NOMO-1 treated with DMSO at 0.1 percent for 48 hours (cell line): ENCODE measurements around the gene HSFX4.
"Not testable (repeated sequence)": the region's sequence is repeated elsewhere in the genome, so short reads cannot be mapped to it uniquely, and the experiment has no call there.

Experiments used
- DNase-seq: peaks from one replicate; lab custom pipeline; 2025; ENCODE audit not compliant: unreplicated experiment; lab: John Stamatoyannopoulos, UW

Gene HSFX4

DNA sequence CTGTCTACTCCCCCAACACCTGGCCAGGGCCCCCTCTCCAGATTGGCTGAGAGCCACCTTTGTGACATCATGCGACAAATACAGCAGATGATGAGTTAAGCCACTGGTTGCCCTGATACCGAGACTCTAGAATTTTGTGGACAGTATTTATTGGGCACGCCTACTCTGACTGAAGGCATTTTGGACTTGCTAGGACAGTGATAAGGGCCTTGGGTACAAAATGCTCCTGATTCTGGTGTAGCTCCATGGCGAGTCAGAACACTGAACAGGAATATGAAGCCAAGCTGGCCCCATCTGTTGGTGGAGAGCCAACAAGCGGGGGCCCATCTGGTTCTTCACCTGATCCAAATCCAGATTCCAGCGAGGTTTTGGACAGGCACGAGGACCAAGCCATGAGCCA, at the start of gene HSFX4:
TSS of gene HSFX4 (plus strand) at position 174 of the 400 bp plus-strand sequence. CDS start at position 246, 72 bp downstream.
- not testable (repeated sequence) for DNase-seq

- no peak for DNase-seq
These were observed 48.2 kb upstream of the HSFX4 start, which contains the start of gene MAGEA8 for GRCh38 chrX:149881081-149881711. Gene MAGEA8 (plus strand): TSS chrX:149881183. CDS start chrX:149884273, 3,090 bp downstream.

- not testable (repeated sequence) for DNase-seq
These were observed 38.5 kb upstream of the HSFX4 start for GRCh38 chrX:149890828-149891227.

DNA sequence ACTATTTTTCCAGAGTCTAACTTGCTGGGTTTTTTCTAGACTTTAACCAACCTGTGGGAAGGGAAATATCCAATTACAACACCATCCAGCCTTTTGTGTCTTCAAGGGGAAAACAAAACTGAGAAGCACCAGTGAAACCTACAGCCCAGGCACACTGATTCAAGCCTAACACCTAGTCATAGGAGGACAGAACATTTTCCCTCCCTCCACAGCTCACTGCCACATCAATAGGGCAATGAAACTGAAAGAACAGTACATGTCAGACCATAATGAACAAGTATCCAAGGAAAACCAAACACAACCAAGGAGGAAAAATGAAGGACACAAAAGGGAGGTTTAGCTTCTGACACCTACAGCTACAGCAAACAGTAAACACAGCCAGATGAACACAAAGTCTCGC, 30.8 kb upstream of the HSFX4 start:
- no peak for DNase-seq

DNA sequence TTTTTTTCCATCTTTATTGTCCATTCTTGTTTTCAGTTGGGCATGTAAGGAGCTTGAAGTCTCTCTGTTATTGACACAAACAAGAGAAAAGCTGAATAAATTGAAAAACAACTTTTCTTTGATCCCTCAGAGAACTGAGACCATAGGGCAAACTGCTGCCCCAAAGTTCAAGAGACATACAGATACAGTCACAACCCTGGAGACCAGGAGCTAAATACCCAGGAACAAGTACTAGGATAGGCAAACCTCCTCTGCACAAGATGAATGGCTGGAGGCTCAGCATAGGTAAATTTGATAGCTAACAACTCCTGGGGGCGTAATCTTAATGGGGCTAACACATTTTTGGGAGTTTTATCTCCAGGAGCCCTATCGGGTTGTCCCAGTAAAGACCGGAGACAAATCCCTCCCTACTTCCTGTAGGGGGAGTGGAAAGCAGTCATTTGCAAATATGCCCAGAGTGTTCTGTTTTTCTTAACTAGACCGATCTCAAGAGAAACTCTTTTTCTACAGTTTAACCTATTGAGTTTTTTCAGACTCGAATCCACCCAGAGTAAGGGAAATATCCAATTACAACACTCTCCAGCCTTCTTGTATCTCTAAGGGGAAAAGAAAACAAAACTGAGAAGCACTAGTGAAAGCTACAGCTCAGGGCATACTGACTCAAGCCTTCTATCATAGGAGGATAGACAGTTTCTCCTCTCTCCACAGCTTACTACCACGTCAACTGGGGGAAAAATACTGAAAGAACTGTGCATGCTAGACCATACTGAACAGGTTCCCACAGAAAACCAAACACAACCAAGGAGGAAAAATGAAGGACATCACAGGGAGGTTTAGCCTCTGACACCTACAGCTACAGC, 25.3 kb upstream of the HSFX4 start:
- DNase-seq, result no peak

DNA sequence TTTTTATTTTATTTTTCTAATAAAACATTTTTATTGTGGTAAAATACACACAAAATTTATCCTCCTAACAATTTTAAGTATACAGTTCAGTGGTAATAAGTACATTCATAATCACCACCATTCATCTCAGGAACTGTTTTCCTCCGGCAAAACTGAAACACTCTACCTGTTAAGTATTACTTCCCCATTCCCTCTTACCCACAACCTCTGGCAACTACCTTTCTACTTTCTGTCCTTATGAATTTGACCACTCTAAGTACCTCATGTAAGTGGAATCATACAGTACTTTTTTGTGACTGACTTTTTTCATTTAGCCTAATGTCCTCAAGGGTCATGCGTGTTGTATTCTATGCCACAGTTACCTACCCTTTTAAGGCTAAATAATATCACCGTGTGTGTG, 21.1 kb upstream of the HSFX4 start:
- no peak for DNase-seq

DNA sequence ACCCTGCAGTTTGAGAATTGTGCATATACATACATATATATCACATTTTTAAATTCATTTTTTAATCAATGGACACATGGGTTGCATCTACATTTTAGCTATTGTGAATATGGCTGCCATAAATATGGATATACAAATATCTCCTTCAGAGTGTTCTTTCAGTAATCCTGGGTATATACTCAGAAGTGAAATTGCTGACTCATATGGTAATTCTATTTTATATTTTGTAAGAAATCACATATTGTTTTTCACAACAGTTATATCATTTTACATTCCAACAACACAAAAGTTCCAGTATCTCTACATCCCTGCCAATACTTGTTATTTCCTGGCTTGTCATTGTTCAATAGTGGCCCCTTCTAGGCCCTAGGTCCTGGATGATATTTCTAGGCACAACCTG, 20.6 kb upstream of the HSFX4 start:
- no peak for DNase-seq

DNA sequence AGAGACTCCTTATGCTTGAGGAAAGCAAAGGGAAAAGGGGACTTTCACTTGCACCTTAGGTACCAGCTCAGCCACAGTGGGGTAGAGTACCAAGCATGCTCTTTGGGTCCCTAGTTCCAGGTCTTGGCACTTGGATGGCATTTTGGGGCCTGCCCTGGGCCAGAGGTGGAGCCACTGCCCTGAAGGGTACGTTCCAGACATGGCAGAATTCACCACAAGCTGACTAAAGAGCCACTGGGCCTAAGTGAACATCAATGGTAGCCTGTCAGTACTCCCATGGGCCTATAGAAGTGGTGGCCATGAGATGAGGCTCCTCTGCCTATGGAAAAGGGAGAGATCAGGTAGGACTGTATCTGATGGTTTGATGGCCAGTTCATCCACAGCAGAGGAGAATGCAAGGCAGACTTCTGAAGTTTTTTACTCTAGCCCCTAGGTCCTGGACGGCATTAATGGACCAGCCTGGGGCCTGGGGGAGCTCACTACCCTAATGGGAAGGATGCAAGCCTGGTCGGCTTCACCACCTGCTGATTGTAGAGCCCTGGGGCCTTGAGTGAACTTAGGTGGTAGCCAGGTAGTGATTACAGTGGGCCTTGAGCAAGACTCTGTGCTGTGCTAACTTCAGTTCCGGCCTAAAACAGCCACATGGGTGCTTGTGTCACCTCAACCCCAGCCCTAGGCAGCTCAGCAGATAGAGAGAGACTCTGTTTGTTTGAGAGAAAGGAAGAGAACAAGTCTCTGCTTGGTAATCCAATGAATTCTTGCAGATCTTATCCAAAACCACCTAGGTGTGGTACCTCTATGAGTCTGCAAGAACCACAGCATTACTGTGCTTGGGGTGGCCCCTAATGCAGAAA, 19.8 kb upstream of the HSFX4 start:
- DNase-seq, result peak; percentile 48

DNA sequence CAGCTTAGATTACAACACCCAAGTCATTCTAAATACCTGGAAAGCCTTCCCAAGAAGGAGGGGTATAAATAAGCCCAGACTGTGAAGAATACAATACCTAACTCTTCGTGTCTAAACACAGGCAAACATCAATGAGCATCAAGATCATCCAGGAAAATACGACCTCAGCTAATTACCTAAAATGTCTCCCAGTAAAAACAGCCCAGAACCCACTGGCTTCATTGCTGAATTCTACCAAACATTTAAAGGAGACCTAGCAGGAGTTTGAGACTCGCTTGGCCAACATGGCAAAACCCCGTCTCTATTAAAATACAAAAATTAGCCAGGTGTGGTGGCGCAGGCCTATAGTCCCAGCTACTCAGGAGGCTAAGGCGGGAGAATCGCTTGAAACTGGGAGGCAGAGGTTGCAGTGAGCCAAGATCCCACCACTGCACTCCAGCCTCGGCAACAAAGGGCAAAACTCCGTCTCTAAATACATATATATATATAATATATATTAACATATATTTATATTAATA, 19.1 kb upstream of the HSFX4 start:
- peak; percentile 48 for DNase-seq

DNA sequence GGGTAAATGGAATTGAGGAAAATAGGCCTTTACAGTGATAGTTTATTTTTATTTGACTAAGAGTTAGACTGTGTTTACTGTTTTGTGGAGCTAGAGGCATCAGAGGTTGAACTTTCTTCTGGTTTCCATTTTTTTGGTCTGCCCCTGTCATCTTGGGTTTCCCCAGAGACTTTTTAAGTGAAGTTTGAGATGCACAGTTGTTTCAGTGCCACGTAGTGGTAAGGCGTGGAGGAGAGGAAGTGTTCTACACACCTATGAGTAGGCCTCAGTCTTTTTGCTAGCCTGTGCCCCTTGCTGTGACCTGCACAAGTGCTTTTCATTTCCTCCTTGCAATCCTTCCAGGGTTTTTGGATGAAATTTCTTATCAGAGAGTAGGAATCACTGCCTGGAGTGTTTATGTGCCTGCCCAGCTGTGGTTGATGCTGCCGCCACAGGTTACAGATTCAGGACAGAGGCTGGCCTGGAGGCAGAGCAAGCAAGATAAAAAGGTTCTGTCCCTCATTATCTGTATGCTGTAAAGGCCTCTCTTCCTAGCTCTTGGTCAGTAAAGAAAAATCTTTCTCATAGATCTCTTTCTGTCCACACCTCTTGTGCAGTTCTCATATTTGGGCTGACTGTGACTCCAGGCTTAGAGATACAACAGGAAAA, 12.5 kb upstream of the HSFX4 start:
- no peak for DNase-seq

DNA sequence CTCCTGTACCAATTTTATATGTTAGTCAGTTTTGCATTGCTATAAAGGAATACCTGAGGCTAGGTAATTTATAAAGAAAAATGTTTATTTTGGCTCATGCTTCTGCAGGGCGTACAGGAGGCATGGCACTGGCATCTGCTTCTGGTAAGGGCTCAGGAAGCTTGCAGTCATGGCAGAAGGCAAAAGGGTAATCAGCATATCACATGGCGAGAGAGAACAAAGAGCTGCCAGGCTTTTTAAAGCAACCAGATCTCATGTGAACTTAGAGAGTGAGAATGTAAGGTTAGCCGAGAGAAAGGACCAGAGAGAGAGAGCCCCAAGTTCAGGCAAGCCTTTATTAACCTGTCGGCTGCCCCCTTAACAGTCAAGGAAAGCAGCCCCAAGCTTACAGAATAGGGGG, 5.5 kb upstream of the HSFX4 start:
- DNase-seq, result not testable (repeated sequence)

GRCh38 chrX:149924434-149924833, 4.9 kb upstream of the HSFX4 start:
- DNase-seq, result not testable (repeated sequence)

DNA sequence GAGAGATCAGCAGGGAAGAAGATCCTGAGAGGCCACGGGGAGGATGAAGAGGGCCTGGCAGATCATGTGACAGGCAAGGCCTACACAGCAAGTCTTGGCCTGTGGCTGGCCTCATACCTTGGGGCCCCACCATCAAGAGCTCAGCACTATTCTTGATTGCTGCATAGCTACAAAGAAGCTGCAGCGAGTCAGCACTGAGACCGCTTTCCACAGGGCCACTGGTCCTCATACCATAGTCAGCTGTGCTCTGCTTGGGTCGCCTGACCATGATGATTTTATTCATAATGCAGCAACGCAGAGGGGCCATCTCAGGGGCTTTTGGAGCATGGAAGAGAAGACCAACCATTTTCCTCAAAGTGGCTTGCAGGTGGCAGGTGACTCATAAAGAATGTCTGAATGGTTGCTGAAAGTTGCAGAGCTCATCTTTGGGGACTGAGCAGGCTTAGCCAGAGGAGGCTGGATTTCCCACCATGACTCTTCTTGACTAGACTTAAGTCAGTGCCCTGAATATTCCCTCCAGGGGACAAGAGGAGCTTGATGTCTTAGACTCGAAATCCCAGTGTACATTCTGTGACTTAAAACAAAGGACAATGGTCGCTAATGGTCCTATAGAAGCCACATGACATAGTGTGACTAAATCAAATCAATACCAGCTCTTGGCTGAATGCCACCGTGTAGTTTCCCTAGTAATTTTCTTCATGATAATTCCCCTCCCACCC, 2.0 kb upstream of the HSFX4 start:
- not testable (repeated sequence) for DNase-seq

DNA sequence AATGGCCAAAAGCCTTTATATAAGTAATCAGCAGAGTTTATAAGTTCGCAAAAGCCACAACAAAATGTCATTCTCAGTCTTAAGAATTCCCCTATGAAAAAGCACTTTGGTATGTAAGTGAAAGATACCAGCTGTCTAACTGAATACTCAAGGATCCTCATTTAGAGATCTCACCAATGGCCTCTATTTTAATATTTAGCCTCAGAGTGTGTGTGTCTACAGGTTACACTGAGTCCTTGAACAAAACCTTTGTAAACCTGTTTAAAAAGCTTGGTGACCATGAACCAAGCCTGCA, 1.5 kb upstream of the HSFX4 start:
- not testable (repeated sequence) for DNase-seq

DNA sequence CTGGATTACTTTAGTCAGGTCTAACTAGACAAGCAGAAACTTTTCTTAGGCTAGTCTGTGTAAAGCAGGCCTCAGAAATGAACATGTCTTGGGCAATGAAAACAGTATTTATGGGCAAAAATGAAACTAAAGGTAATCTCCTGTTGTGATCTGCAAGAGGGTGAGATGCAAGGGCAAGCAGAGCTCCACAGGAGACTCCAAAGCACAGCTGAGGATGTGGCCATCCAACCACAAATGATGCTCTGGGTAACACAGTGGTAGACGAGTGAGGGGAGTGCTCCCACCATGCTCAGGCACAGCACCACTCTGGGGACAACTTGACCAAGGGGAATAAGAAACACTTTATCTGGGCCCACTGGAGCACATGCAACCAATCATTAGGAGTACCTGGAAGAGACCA, 738 bp upstream of the HSFX4 start:
- DNase-seq, result not testable (repeated sequence)

GRCh38 chrX:149931355-149931754, 2.0 kb downstream of the HSFX4 start:
- DNase-seq, result not testable (repeated sequence)

GRCh38 chrX:149932150-149932549, 2.8 kb downstream of the HSFX4 start:
- not testable (repeated sequence) for DNase-seq

DNA sequence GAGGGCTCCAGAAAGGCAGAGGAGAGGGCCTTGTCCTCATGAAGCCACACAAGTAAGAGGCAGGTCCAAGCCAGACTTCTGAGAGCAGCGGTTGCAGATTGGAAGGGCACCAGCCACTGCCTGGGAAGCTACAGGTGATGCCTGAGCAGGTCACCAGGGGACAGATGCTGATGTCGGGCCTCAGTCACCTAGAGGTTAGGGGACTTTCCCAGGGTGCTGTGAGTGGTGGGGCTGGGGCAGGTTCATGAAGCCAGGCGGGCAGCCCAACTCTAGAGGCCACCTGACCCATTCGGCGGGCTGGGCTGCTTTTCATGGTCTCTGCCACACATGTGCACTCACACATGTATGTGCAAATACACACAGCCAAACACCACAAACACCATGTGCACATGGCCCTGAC, 3.6 kb downstream of the HSFX4 start:
- not testable (repeated sequence) for DNase-seq

- DNase-seq, result not testable (repeated sequence)
These were observed 4.2 kb downstream of the HSFX4 start for GRCh38 chrX:149933547-149933946.

DNA sequence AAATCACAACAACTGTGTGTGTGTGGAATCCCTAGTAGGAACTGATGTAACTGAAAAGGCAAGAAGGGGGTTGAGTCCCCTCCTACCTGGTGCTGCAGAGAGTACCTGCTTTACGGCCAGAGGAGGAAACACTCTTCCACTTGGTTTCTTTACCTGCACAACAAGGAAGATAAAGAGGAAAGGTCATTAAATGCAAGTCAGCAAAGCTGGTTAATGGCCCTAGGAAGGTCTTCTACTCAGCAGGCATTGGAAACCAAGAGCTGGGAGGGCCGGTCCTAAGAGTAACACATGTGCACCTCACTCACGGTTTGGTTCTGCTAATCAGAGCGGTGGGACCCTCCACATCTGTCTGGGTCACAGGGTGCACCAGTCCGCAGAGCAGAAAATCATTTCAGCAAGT, 8.0 kb downstream of the HSFX4 start:
- not testable (repeated sequence) for DNase-seq
